Astrocyte of the spinal cord (primary cell): ENCODE data around the gene RILPL1.
"Not testable (repeated sequence)": the region's sequence is repeated elsewhere in the genome, so short reads cannot be mapped to it uniquely, and the experiment has no call there.

Experiments
- DNase-seq: peaks from one replicate; pipeline ENCODE4 v3.0.0; 2011; ENCODE audit warnings: low read depth, low spot score
- H3K4me3 ChIP-seq: 2 replicates; pipeline ENCODE4 v1.5.1; 2011; ENCODE audit warnings: low read depth, mild to moderate bottlenecking, low read length, moderate library complexity
- CTCF ChIP-seq: IDR thresholded peaks from 2 replicates; pipeline ENCODE4 v1.5.1; 2012; ENCODE audit warnings: low read depth, mild to moderate bottlenecking, low read length, inconsistent platforms
- in situ Hi-C: cut with HindIII; loops from 2 replicates; pipeline ENCODE4 v1.10.0; 2017; ENCODE audit warnings: low sequenced_read_pairs

RILPL1 gene

GRCh38 chr12:123436017-123436964 is 97.2 kb downstream of the RILPL1 start, which contains the start of gene RILPL2:
RILPL2 (minus strand) TSS chr12:123436684; CDS start chr12:123436420, 264 bp downstream.
- peak within 1 kb of the TSS; percentile 86 for H3K4me3 ChIP-seq
- TF ChIP-seq CTCF = no peak
- in situ Hi-C loops = no loop called here
- peak; percentile 69 for DNase-seq

GRCh38 chr12:123435636-123436016 is 97.9 kb downstream of the RILPL1 start:
- no peak for DNase-seq
- H3K4me3 ChIP-seq = peak overlapping the region; percentile 86
- in situ Hi-C loops = no loop called here
- no peak for TF ChIP-seq CTCF

- in situ Hi-C loops = no loop called here
- no peak overlapping the region for H3K4me3 ChIP-seq
- no peak for TF ChIP-seq CTCF
- no peak for DNase-seq
These were observed 99.9 kb downstream of the RILPL1 start for GRCh38 chr12:123433615-123434014.

GRCh38 chr12:123431951-123432817 is 101.3 kb downstream of the RILPL1 start:
- DNase-seq, H3K4me3 ChIP-seq, in situ Hi-C loops: not testable (repeated sequence)

- in situ Hi-C loops, H3K4me3 ChIP-seq, DNase-seq: not testable (repeated sequence)
These were observed 104.4 kb downstream of the RILPL1 start for GRCh38 chr12:123429101-123429500.

GRCh38 chr12:123428591-123428990 is 104.9 kb downstream of the RILPL1 start:
- TF ChIP-seq CTCF = no peak
- no peak for DNase-seq
- in situ Hi-C loops = no loop called here
- no peak overlapping the region for H3K4me3 ChIP-seq

- DNase-seq = no peak
- no peak overlapping the region for H3K4me3 ChIP-seq
- in situ Hi-C loops = no loop called here
- no peak for TF ChIP-seq CTCF
These were observed 106.3 kb downstream of the RILPL1 start for GRCh38 chr12:123427036-123427769.
